Measurements from ENCODE around the gene NUP43.
"Not testable (repeated sequence)": the region's sequence is repeated elsewhere in the genome, so short reads cannot be mapped to it uniquely, and the experiment has no call there.

NUP43 gene

DNA sequence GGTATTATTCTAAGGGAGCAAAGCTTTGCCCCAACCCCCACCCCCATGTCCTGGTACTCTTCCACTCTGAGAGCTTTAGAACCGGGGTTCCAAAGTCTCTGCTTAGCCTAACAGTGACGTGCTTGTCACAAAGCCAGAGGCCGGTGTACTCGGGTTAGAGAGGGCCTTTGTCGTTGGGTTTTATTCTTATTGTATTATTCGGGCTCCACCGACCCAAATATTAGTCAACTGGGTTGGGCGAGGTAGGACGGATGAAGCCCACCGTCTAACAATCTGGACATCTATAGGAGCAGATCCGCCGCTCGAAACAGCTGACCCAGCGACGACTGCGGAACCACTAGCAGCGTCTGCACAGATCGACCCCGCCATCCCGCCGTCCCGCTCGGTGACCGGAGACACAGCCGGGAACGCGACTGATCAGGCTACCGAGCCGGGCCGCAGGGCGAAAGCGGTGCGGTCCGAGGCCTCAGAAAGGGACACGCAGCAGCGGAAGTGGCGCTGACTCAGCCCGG lies 2.8 kb upstream of the NUP43 start:
- DNase-seq: not testable (repeated sequence)

DNA sequence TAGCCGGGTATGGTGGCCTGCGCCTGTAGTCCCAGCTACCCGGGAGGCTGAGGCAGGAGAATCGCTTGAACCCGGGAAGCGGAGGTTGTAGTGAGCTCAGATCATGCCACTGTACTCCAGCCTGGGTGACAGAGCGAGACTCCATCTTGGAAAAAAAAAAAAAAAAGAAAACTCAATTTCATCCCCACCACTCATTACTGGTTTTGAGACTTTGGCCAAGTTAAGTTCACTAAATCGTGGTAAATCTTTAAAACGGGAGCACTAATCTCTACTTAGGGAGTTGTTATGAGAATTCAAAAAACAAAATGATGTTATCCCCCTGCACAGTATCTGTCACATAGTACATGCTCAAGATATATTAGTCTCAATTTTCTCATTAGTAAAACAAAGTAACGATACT lies 1.1 kb downstream of the NUP43 start:
- not testable (repeated sequence) for DNase-seq

DNA sequence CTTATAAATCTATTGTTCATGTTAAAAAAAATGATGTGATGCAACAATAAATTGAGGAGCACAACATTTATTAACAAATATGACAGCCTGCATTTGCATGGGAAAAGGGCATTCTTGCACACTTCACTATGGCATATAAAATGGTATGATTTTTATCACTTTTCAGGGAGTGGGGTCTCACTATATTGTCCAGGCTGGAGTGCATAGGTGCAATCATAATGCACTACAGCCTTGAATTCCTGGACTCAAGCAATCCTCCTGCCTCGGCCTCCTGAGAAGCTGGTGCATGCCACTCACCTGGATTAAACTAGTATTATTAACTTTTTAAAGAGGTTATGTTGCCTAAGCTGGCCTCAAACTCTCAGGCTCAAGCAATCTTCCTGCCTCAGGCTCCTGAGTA lies 11.4 kb downstream of the NUP43 start:
- no peak for DNase-seq

DNA sequence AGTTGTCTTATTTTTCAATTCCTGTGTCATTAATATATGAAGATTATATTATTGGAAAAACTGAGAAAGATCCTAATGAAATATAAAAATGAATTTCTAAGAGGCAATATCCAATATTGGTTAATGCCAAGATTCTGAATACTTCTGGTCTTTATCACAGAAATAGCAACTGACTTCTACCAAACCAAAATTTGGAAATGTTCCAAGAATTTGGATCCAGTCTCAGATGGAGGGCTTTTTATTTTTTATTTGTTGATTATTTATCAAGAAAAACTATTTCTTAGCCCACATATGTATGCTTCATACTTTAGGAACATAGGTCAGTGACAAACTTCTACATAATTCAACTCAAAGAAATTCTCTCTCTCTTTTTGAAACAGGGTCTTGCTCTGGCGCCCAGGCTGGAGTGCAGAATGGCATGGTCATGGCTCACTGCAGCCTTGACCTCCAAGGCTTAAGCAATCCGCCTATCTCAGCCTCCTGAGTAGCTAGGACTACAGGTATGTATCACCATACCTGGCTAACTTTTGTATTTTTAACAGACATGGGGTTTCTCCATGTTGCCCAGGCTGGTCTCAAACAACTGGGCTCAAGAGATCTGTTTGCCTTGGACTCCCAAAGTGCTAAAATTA lies 13.1 kb downstream of the NUP43 start:
- no peak for DNase-seq

DNA sequence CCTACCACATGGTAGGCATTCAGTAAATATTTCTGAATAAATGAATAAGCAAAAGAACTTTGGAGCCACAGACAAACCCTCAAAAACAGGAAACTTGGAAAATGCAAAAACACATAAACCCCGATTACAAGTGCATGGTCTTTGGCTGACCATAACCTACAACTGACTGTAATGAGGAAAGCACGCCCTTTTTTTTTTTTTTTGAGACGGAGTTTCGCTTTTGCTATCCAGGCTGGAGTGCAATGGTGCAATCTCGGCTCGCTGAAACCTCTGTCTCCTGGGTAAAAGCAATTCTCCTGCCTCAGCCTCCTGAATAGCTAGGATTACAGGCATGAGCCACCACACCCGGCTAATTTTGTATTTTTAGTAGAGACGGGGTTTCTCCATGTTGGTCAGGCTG lies 16.5 kb downstream of the NUP43 start:
- no peak for DNase-seq

DNA sequence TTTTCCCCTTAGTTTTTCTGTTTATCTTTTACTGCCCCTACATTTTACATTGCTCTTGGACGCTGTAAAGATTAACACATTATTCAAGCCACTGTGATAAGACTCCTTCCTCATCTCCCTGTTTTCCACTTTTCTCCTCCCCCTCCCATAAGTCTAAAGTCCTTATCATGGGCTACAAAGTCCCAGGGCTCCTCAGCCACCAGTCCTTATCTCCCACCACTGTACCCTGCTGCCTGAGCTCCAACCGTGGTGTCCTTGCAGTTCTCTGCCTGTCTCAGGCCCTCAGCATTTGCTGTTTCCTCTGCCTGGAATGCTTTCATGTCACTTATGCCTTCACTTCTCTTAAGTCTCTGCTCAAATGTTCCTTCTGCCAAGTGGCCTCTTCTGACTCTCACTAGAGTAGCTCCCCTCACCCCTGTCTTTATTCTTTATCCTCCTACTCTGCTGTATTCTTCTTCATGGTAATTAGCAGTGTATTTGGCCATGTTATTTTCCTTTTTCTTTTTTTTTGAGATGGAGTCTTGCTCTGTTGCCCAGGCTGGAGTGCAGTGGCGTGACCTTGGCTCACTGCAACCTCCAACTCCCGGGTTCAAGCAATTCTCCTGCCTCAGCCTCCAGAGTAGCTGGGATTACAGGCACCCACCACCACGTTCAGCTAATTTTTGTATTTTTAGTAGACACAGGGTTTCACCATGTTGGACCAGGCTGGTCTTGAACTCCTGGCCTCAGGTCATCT lies 17.7 kb downstream of the NUP43 start:
- DNase-seq: no peak

DNA sequence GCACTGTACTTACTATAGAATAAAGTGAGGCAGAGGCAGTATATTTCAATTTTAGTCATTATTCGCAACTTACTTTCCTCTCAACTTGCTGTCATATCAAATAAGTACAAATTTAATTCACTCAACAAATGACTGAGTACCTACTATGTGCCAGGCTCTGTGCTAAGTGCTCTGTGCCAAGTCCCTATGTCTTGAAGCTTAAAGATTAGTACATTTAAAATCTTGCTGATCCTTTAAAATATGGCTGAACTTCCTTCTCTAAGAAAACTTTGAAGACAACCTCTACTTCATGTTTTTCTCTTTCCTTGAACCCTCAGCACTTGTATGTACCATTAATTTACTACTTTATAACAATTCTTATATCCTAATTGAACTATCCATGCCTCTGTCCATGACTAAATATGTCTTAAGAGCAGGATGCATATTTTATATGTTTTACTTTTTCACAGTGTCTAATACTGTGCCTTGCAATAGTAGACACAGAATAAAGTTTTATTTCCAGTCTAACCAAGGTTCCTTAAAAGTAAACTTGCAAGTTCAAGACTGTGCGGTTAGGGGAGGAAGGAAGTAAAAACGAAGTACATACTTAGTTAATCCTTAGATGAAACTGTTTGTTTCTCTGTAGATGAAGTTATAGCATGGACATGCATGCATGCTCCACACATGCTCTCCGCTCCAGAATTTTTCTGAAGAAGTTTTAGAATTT lies 18.4 kb downstream of the NUP43 start:
- DNase-seq: no peak

DNA sequence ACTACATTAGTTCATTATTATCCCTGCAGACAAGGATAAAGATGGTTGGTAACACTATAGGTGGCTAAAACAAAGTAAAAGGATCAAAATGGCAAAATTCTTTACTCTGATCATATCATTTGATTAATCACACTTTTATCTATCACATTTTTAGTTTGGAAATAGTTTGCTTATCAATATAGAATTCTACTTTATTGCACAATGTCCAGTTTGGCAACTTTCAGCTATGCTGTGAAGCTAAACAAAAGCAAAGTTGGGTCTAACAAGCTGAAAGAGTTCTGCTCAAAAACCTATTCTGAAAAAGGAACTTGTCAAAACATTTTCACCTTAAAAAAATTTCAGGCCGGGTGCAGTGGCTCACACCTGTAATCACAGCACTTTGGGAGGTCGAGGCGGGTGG lies 20.5 kb downstream of the NUP43 start:
- no peak for DNase-seq

DNA sequence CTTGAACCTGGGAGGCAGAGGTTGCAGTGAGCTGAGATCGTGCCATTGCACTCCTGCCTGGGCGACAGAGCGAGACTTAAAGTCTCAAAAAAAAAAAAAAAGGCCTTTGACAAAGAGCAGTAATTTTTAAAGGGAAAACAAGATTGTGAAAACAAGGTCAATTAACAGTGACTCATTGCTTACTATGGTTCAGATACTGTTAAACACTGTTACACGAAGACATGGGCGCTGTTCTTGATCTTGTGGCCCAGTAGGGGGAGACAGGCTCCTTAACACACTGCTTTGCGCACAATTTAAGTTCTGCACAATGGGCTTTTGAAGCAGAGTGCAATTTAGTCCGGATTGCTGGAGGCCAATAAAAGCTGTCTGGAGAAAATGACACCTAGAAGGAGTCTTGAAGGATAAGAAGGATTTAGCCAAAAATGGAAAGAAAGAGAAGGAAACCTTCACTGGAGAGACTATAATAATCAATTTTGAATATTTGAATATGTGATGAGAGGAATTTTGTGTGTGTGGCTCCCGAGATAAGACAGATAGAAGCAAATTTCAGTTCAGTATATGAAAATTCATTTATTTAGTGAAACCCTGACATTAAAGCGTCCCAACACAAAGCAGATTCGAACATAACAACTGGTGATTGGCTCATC lies 22.4 kb downstream of the NUP43 start:
- DNase-seq: peak; percentile 65

DNA sequence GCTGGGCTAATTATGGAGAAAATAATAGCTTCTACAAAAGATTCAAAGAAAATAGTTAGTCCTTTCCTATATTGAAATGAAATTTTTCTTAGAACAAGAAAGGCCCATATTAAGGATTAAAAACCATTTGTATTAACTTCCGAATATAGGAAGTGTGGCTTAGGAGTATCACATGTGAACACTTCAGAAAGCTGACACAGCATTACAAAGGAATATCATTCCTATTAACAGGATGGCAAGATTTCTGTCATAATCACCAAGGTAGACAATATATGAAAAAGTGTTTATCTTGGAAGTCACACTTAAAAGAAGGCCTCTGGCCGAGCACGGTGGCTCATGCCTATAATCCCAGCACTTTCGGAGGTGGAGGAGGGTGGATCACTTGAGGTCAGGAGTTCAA lies 23.1 kb downstream of the NUP43 start:
- no peak for DNase-seq

DNA sequence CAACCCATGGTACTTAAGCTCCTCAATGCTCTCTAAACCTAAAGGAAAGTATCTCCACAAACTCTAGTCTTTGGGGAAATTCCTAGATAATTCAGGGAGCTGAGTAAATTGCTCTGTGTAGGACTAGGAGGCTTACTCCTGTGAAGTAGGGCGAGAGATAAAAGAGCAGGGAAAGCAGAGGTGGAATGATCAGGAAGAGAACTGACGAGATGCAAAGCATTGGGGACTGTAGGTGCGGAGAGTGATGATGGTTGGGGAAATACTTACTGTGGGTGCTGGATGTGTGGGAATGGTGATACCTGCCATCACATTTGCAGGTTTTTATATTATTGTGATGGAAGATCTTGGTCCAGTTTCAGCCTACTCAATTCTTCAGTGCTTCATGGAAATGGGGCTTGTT lies 26.8 kb downstream of the NUP43 start:
- DNase-seq: no peak

DNA sequence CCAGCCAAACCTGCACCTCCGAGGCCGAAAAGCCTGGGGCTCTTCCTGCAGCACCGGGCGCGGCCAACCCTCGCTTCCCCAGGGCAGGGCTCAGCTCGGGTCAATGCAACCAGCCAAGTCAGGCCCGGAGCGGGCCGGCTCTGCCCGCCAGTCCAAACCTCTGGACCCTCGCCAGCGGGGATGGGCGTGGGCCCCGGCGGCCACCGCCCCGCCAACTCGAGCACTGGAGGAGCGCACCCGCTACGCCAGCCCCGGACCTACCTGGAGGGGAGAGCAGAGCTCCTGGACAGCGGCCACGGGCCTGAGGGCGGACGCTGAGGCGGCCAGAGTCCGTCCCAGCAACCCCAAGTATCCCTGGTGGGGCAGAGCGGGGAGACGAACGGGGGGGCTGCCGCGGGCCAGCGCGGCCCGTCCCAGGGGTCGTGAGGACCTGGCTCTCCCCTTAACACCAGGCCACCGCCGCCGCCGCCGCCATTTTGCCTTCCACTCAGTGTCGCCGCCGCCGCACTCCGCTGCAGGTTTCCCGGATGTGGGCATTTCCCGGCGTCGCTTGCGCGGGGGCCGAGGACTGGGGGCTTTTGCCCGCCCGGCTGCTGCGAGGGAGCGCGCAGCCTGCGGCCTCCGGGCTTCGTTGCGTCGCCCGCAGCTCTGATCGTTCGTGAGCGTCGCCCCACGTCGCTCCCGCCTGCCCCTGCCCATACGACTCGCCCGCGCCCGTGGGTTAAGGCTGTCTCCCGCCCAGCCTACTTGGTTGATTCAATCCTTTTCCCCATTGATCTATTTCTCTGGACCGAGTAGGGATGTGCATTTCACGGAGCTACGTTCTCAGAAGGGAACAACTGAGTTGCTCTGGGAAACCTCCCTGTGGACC lies 28.5 kb downstream of the NUP43 start, which contains the start of gene LATS1:
TSS of gene LATS1 (minus strand) at position 514 of the 871 bp plus-strand sequence. CDS start 15,975 bp downstream, outside the sequence.
- peak; percentile 90 for DNase-seq

DNA sequence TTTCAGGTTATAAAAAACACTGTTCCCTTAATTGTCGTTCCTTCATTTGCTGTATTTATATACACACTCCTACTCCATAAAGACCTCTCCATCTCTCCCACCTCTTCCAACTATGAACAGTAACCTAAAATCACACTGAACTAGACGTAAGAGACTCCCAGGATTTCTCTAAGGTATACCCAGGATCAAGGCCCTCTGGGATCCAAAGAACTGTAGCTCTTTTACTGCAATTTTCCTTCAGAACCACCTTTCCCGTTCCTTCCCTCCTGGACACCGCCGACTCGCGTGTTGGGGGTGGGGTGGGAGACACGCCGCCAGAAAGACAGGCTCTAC lies 29.1 kb downstream of the NUP43 start:
- no peak for DNase-seq

DNA sequence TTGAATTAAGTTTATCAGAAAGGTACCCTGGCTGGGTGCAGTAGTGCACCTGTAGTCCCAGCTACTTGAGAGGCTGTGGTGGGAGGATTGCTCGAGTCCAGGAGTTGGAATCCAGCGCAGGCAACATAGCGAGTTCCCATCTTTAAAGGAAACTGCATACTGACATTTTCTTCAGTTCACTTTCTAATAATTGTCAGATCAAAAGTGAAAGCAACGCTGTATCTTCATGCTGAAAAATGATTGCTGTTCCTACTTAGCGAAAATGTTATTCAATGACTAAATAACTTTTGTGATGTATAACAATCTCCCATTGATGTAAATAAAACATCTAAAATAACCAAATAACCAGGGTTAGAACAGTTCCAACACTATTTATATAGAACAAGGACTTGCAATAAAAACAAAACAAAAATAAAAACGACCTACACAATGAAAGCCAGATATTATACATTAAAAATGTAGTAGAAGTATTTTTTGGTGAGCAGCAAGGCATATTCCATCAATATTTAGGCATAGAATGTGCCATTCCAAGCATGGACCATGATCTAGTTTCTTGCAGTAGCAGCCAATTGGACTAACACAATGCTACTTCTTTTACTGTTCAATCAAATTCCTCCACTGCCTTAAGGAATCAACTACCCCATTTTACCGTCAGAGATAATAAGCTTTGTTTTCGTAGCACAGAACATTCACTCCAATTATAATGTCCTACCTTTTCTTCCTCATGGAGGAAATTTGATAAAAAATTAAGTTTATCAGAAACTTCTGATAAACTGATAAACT lies 30.0 kb downstream of the NUP43 start:
- DNase-seq: peak; percentile 14

DNA sequence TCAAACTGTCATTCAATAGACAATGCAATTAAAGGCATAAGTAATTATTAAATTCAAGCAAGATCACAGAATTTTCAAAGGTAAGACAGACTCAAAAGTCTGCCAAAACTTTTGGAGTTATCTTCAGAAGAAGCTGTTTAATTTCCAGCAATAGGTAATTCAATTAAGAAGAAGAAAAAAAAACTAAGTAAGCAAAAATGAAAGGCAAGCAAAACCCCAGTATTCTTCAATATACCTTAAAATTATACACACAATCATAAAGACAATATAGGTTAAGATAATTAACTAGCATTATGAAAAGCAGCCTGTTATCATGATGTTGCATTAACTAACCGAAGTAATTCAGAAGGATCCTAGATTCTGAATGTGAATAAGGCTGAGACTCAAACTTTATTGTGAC lies 31.9 kb downstream of the NUP43 start:
- no peak for DNase-seq

DNA sequence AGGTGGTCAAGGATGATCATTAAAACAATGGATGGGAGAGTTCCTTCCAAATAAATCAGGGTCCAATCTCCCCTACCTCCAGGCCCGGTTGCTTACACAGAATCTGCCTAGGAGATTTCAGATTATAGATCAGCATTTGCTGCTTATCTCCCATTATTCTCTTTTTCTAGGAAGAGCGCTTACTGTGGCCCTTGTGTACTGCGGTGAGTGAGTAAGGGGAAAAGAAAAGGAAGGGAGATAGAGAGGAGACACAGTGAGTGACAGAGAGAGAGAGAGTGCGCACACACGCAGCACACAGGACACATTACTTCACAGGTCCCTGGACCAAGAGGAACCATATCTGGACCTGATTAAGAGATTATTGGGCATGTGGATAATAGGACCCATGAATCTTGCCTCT lies 34.6 kb downstream of the NUP43 start:
- DNase-seq: no peak

DNA sequence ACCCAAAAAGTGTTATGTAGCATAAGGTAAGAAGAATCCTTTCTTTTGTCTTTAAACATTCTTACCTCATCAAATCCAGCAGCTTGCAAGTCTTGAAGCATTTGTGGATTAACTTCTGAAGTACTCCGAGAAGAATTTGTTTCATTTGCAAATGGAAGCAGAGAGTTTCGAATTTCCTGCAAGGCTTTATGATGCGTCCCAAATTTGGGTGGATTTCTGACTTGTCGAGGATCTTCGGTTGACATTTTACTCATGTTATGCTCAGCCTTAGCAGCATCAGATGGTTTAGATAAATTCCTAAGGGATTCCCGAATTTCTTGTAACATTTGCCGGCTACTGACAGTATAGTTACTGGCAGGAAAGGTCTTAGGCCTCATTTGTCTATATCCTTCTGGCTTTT lies 44.6 kb downstream of the NUP43 start:
- no peak for DNase-seq

DNA sequence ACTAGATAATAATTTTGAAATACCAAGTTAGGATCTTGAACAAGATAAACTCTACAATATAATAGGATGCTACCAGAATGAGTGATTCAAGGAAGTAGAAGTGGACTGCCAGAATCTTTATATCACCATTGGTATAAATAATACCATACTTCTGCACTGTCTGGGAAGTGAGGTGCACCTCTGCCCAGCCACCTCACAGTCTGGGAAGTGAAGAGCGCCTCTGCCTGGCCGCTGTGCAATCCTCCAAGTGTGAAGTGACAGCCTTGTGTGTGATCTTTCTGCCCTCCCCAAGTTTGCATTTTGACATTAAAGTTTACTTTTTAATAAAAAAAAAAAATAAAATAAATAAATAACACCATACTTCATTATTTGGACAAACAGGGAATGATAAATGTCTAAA lies 47.2 kb downstream of the NUP43 start:
- DNase-seq: no peak

DNA sequence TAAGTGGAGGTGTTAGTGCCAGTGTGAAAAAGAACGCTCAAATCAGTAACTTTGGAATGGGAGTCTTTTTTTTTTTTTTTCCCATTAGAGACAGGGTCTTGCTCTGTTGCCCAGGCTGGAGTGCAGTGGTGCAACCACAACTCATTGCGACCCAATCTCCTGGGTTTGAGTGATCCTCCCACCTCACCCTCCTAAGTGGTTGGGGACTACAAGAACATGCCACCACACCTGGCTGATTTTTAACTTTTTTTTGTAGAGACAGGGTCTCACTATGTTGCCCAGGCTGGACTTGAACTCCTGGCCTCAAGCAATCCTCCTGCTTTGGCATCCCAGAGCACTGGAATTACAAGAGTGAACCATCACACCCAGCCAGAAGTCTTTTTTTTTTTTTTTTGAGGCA lies 48.2 kb downstream of the NUP43 start:
- no peak for DNase-seq

DNA sequence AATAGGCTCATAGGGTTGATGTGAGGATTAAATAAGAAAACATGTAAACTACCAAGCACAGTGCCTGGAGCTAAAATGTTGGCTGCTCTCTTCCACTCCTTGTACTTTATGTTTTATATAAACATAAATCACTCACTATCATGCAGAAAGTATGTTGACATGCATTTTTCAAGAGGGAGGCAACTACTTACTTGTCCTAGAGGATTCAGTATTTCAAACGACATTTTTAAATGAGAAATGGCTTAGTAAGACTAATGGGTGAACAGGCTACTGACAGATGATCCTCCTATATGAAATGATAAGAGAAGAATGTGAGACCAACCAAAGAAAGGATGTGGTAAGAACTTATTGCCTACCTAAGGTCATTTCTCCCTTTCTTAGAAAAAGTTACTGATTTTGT lies 49.4 kb downstream of the NUP43 start:
- no peak for DNase-seq

DNA sequence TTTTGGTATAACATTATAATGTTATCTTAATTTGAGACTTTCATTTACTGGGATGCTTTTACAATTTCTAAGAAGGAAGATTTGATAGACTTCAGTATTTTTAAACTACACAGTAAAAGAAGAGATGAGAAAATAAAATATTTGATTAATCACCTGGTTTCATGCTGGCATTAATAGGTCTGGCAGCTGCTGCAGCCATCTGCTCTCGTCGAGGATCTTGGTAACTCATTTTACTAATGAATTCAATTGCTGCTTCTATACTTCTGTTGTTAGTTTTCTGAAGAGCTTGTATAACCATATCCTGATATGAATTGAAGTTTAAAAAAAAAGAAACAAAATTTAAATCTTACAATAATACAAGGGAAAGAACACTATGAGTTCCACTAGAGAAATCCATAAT lies 51.4 kb downstream of the NUP43 start:
- DNase-seq: no peak

DNA sequence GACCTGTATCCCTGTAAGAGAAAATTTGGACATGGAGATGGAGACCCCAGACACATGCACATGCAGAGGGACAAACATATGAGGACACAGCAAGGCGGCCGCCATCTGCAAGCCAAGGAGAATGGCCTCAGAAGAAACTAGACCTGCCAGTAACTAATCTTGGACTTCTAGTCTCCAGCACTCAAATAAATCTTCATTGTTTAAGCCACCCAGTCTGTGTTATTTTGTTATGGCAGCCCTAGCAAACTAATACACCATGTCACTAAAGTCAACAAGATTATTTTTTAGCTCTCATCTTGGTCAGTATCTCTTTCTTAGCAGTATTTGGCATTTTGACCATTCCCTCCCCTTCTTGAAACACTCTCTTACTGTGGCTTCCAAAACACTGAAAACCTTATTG lies 55.1 kb downstream of the NUP43 start:
- DNase-seq: no peak

Measured in CD4-positive, alpha-beta T cell treated with Interleukin-12 subunit alpha and Interleukin-12 subunit beta, for 1 hour (primary cell).